ENCODE data around the gene ELOVL2. TPM values are rescaled to one million over a fixed set of nuclear protein-coding genes. Genes with fewer than 3 reads are reported as not detected.

The ELOVL2 gene
- total RNA-seq, 4 donors from 2014 or later = 0.14 to 0.16 TPM; not detected in 2

DNA sequence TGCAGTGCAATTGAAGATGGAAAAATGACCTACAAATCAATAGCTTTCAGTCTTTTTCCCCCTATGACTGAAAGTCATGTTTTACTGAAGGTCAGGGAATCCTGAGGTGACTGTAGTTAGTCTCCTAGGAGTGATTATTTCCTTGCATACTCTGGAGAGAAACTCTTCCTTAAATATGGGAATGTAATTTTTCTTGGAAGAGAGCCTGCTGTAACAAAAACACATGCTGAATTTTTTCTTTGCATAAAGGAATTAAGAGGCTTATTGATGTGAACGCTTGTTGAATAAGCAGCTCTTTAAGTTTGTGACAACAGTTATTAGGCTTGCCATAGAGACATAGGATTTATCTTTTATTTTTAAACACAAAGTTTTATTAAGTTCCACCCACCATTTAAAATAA, 64.5 kb downstream of the ELOVL2 start:
- TF ChIP-seq POLR2A (IDR thresholded peaks at IDR 0.05) = no peak
- TF ChIP-seq POLR2AphosphoS5 (IDR thresholded peaks at IDR 0.05) = no peak
- TF ChIP-seq, protein P1, sequence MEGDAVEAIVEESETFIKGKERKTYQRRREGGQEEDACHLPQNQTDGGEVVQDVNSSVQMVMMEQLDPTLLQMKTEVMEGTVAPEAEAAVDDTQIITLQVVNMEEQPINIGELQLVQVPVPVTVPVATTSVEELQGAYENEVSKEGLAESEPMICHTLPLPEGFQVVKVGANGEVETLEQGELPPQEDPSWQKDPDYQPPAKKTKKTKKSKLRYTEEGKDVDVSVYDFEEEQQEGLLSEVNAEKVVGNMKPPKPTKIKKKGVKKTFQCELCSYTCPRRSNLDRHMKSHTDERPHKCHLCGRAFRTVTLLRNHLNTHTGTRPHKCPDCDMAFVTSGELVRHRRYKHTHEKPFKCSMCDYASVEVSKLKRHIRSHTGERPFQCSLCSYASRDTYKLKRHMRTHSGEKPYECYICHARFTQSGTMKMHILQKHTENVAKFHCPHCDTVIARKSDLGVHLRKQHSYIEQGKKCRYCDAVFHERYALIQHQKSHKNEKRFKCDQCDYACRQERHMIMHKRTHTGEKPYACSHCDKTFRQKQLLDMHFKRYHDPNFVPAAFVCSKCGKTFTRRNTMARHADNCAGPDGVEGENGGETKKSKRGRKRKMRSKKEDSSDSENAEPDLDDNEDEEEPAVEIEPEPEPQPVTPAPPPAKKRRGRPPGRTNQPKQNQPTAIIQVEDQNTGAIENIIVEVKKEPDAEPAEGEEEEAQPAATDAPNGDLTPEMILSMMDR (IDR thresholded peaks at IDR 0.05) = no peak
- TF ChIP-seq EP300 (IDR thresholded peaks at IDR 0.05; ENCODE audit: low read depth) = no peak
- 59 to 67% methylated on average over 1 of the region's 1 CpG for WGBS, 2 donors (ENCODE audit: low coverage in 1 of 2)
- Histone ChIP-seq H3K36me3 (no peaks in the 10 kb centered on the region), H3K27me3 (no peaks in the 10 kb centered on the region), H3K9me3 (no peaks in the 10 kb centered on the region), H3K4me1 (no peaks in the 10 kb centered on the region), H3K27ac (no peak overlapping the region), H3K4me3 (no peak overlapping the region)
- intact Hi-C loops (cut with DNase I; ENCODE audit: low total_unique reads) (no loop called here), in situ Hi-C loops (cut with MboI; ENCODE audit: low pct_ligation_motif_present in 1 of 4, low pct_unique_long_range_greater_than_20kb in 1 of 4, low sequenced_read_pairs in 3 of 4) (no loop called here)
- DNase-seq = no peak

DNA sequence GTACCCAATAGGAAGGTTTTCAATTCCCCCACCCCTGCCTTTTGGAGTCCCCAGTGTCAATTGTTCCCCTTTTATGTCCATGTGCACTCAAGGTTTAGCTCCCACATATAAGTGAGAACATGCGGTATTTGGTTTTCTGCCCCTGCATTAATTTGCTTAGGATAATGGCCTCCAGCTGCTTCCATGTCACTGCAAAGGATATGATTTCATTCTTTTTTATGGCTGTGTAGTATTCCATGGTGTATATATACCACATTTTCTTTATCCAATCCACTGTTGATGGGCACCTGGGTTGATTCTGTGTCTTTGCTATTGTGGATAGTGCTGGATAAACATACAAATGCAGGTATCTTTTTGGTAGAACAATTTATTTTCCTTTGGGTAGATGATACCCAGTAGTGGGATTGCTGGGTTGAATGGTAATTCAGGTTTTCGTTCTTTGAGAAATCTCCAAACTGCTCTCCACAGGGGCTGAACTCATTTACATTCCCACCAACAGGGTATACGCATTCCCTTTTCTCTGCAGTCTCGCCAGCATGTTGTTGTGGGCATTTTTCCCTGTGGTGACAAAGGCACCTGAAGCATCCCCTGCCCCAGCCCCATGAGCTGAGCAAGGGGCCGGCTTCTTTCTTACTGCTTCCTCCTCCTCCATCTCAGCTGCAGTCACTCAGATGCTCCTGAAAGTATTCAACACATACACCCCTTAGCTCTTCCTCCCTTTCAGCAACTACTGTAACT, 66.7 kb downstream of the ELOVL2 start:
- no peaks in the 10 kb centered on the region for H3K27me3 ChIP-seq
- no peak overlapping the region for H3K27ac ChIP-seq
- H3K36me3 ChIP-seq = no peaks in the 10 kb centered on the region
- TF ChIP-seq EP300 (IDR thresholded peaks at IDR 0.05; ENCODE audit: low read depth) = no peak
- TF ChIP-seq POLR2AphosphoS5 (IDR thresholded peaks at IDR 0.05) = no peak
- TF ChIP-seq, protein P1 (IDR thresholded peaks at IDR 0.05) = no peak
- no peak for TF ChIP-seq POLR2A (IDR thresholded peaks at IDR 0.05)
- H3K4me3 ChIP-seq = no peak overlapping the region
- DNase-seq = no peak
- H3K4me1 ChIP-seq = no peaks in the 10 kb centered on the region
- WGBS, 2 donors (ENCODE audit: low coverage in 1 of 2) = 86 to 96% methylated on average over 3 to 5 of the region's 5 CpGs
- intact Hi-C loops (cut with DNase I; ENCODE audit: low total_unique reads) (no loop called here), in situ Hi-C loops (cut with MboI; ENCODE audit: low pct_ligation_motif_present in 1 of 4, low pct_unique_long_range_greater_than_20kb in 1 of 4, low sequenced_read_pairs in 3 of 4) (no loop called here)
- H3K9me3 ChIP-seq = no peaks in the 10 kb centered on the region

DNA sequence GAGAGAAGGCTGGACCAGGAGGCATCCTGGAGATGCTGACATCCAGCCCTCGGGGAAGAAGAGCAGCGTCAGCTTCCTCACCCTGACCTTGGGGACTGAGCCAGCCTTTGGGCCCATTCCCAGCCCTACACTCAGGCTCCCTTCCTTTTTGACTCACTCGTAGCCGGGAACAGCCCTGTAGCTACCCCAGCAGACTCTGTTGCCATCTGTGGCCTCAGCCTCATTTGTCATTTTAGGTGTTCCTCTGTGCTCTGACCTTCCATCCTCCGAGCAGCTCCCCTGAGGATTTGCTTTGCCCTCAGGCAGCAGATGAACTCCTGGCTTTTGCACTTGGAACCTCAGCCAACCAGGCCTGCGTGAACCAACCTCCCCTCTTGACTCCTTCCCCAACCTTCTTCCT, 67.5 kb downstream of the ELOVL2 start:
- in situ Hi-C loops (cut with MboI; ENCODE audit: low pct_ligation_motif_present in 1 of 4, low pct_unique_long_range_greater_than_20kb in 1 of 4, low sequenced_read_pairs in 3 of 4) = no loop called here
- Histone ChIP-seq H3K4me3 (no peak overlapping the region), H3K9me3 (no peaks in the 10 kb centered on the region), H3K36me3 (no peaks in the 10 kb centered on the region), H3K4me1 (no peaks in the 10 kb centered on the region), H3K27me3 (no peaks in the 10 kb centered on the region), H3K27ac (no peak overlapping the region)
- intact Hi-C loops (cut with DNase I; ENCODE audit: low total_unique reads) = no loop called here
- TF ChIP-seq POLR2AphosphoS5 (IDR thresholded peaks at IDR 0.05) (no peak), POLR2A (IDR thresholded peaks at IDR 0.05) (no peak), EP300 (IDR thresholded peaks at IDR 0.05; ENCODE audit: low read depth) (no peak)
- TF ChIP-seq, protein P1 (IDR thresholded peaks at IDR 0.05) = no peak
- DNase-seq = no peak
- 67 to 79% methylated on average over 2 to 6 of the region's 6 CpGs for WGBS, 2 donors (ENCODE audit: low coverage in 1 of 2)

DNA sequence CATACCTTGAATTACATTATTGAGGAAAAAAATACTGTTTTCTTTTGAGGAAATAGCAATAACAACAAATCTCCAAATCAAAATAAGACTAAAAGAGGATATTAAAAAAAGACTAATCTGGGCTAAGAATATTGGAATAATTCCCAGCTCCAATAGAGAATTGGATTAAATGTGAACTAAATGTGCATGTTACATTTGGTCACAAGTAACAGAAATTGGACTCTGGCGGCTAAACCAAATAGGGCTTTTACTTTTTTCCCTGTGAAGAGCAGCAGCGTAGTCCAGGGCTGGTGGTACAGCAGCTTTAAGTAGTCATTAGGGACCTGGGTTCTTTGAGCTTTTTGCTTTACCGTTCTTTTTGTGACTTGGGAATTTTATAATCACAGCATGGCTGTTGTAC, 71.9 kb downstream of the ELOVL2 start:
- H3K9me3 ChIP-seq = no peaks in the 10 kb centered on the region

More for the DNA sequence above, 71.9 kb downstream of the ELOVL2 start:
- Histone ChIP-seq H3K4me1 (no peaks in the 10 kb centered on the region), H3K27me3 (no peaks in the 10 kb centered on the region), H3K4me3 (no peak overlapping the region), H3K27ac (no peak overlapping the region), H3K36me3 (no peaks in the 10 kb centered on the region)
- 74 to 84% methylated on average over 3 of the region's 3 CpGs for WGBS, 2 donors (ENCODE audit: low coverage in 1 of 2)
- TF ChIP-seq, protein P1 (IDR thresholded peaks at IDR 0.05) = no peak
- TF ChIP-seq POLR2A (IDR thresholded peaks at IDR 0.05) (no peak), POLR2AphosphoS5 (IDR thresholded peaks at IDR 0.05) (no peak), EP300 (IDR thresholded peaks at IDR 0.05; ENCODE audit: low read depth) (no peak)
- no peak for DNase-seq
- intact Hi-C loops (cut with DNase I; ENCODE audit: low total_unique reads) = no loop called here
- in situ Hi-C loops (cut with MboI; ENCODE audit: low pct_ligation_motif_present in 1 of 4, low pct_unique_long_range_greater_than_20kb in 1 of 4, low sequenced_read_pairs in 3 of 4) = loop anchor here in 1 of 4 donors (25.0 kb wide), 1 partner anchor 90 kb away; no protein-coding TSS in a partner anchor

Measured in transverse colon (tissue), 4 donors.